ENCODE results near the gene PDZD7.

The PDZD7 gene

DNA sequence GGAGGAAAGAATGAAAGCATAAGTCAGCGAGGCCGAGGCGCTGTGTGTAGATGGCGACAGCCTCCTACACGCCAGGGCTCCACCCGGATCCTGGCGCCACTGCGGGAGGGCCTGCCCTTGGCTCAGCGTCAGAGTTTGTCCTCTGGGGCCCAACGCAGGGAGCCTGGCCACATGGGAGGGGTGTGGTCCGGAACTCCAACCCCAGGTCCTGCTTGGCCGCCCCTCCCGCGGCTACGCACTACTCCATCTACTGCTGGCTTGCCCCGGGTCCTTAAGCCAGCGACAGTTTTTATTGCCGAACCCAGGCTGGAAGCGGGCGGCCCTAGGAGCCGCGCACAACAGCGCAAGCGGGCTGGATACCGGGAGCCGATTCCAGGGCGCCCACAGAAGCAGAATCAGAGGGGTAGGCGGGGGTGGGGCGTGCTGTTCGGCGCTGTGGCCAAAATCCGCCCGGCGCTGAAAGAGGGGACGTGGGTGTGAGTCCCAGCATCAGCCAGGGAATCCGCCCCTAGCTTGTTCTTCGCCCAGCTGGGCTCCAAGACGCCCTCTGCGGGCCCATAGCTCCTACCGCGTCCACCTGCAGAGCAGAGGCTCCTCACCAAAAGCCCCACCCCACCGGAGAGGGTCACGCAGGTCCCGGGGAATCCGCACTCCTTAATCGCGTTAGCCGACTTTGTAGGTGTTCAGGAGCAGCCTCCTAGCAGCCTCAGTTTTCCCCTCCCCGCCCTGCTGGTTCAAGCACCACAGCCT, 35.4 kb upstream of the PDZD7 start (continued):
- TF ChIP-seq, protein P1, sequence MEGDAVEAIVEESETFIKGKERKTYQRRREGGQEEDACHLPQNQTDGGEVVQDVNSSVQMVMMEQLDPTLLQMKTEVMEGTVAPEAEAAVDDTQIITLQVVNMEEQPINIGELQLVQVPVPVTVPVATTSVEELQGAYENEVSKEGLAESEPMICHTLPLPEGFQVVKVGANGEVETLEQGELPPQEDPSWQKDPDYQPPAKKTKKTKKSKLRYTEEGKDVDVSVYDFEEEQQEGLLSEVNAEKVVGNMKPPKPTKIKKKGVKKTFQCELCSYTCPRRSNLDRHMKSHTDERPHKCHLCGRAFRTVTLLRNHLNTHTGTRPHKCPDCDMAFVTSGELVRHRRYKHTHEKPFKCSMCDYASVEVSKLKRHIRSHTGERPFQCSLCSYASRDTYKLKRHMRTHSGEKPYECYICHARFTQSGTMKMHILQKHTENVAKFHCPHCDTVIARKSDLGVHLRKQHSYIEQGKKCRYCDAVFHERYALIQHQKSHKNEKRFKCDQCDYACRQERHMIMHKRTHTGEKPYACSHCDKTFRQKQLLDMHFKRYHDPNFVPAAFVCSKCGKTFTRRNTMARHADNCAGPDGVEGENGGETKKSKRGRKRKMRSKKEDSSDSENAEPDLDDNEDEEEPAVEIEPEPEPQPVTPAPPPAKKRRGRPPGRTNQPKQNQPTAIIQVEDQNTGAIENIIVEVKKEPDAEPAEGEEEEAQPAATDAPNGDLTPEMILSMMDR (tag by site-specific recombination; IDR thresholded peaks at IDR 0.05): peak; percentile 87
- TF ChIP-seq TRIM28 (IDR thresholded peaks at IDR 0.05; ENCODE audit: borderline replicate concordance, low read length): peak; percentile 78
- TF ChIP-seq, protein P2, sequence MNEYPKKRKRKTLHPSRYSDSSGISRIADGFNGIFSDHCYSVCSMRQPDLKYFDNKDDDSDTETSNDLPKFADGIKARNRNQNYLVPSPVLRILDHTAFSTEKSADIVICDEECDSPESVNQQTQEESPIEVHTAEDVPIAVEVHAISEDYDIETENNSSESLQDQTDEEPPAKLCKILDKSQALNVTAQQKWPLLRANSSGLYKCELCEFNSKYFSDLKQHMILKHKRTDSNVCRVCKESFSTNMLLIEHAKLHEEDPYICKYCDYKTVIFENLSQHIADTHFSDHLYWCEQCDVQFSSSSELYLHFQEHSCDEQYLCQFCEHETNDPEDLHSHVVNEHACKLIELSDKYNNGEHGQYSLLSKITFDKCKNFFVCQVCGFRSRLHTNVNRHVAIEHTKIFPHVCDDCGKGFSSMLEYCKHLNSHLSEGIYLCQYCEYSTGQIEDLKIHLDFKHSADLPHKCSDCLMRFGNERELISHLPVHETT (tag by site-specific recombination; IDR thresholded peaks at IDR 0.05): no peak
- peak; percentile 97 for TF ChIP-seq ZNF341 (tag by site-specific recombination; IDR thresholded peaks at IDR 0.05; ENCODE audit: low read depth)
- peak; percentile 49 for TF ChIP-seq IKZF3 (tag by site-specific recombination; IDR thresholded peaks at IDR 0.05)
- TF ChIP-seq ZNF600 (tag by site-specific recombination; IDR thresholded peaks at IDR 0.05): peak; percentile 97
- peak; percentile 89 for TF ChIP-seq ZFP69B (tag by site-specific recombination; IDR thresholded peaks at IDR 0.05)
- peak; percentile 78 for TF ChIP-seq SP2 (tag by site-specific recombination; IDR thresholded peaks at IDR 0.05)
- TF ChIP-seq, protein P3, sequence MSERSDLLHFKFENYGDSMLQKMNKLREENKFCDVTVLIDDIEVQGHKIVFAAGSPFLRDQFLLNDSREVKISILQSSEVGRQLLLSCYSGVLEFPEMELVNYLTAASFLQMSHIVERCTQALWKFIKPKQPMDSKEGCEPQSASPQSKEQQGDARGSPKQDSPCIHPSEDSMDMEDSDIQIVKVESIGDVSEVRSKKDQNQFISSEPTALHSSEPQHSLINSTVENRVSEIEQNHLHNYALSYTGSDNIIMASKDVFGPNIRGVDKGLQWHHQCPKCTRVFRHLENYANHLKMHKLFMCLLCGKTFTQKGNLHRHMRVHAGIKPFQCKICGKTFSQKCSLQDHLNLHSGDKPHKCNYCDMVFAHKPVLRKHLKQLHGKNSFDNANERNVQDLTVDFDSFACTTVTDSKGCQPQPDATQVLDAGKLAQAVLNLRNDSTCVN (tag by site-specific recombination; optimal IDR thresholded peaks at IDR 0.05): peak; percentile 75
- TF ChIP-seq, protein P4, sequence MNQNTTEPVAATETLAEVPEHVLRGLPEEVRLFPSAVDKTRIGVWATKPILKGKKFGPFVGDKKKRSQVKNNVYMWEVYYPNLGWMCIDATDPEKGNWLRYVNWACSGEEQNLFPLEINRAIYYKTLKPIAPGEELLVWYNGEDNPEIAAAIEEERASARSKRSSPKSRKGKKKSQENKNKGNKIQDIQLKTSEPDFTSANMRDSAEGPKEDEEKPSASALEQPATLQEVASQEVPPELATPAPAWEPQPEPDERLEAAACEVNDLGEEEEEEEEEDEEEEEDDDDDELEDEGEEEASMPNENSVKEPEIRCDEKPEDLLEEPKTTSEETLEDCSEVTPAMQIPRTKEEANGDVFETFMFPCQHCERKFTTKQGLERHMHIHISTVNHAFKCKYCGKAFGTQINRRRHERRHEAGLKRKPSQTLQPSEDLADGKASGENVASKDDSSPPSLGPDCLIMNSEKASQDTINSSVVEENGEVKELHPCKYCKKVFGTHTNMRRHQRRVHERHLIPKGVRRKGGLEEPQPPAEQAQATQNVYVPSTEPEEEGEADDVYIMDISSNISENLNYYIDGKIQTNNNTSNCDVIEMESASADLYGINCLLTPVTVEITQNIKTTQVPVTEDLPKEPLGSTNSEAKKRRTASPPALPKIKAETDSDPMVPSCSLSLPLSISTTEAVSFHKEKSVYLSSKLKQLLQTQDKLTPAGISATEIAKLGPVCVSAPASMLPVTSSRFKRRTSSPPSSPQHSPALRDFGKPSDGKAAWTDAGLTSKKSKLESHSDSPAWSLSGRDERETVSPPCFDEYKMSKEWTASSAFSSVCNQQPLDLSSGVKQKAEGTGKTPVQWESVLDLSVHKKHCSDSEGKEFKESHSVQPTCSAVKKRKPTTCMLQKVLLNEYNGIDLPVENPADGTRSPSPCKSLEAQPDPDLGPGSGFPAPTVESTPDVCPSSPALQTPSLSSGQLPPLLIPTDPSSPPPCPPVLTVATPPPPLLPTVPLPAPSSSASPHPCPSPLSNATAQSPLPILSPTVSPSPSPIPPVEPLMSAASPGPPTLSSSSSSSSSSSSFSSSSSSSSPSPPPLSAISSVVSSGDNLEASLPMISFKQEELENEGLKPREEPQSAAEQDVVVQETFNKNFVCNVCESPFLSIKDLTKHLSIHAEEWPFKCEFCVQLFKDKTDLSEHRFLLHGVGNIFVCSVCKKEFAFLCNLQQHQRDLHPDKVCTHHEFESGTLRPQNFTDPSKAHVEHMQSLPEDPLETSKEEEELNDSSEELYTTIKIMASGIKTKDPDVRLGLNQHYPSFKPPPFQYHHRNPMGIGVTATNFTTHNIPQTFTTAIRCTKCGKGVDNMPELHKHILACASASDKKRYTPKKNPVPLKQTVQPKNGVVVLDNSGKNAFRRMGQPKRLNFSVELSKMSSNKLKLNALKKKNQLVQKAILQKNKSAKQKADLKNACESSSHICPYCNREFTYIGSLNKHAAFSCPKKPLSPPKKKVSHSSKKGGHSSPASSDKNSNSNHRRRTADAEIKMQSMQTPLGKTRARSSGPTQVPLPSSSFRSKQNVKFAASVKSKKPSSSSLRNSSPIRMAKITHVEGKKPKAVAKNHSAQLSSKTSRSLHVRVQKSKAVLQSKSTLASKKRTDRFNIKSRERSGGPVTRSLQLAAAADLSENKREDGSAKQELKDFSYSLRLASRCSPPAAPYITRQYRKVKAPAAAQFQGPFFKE (tag by site-specific recombination; IDR thresholded peaks at IDR 0.05; ENCODE audit: borderline replicate concordance): no peak
- peak; percentile 89 for TF ChIP-seq ZBTB17 (tag by site-specific recombination; IDR thresholded peaks at IDR 0.05)
- TF ChIP-seq OSR2 (tag by site-specific recombination; IDR thresholded peaks at IDR 0.05): peak; percentile 86
- peak; percentile 57; the same call in 1 of the 2 replicates for TF ChIP-seq BCL11A (tag by site-specific recombination; IDR thresholded peaks at IDR 0.05; ENCODE audit: low read depth)
- TF ChIP-seq, protein P5, sequence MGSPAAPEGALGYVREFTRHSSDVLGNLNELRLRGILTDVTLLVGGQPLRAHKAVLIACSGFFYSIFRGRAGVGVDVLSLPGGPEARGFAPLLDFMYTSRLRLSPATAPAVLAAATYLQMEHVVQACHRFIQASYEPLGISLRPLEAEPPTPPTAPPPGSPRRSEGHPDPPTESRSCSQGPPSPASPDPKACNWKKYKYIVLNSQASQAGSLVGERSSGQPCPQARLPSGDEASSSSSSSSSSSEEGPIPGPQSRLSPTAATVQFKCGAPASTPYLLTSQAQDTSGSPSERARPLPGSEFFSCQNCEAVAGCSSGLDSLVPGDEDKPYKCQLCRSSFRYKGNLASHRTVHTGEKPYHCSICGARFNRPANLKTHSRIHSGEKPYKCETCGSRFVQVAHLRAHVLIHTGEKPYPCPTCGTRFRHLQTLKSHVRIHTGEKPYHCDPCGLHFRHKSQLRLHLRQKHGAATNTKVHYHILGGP (tag by site-specific recombination; IDR thresholded peaks at IDR 0.05): no peak
- TF ChIP-seq ZFP41 (tag by site-specific recombination; IDR thresholded peaks at IDR 0.05; ENCODE audit: borderline replicate concordance): no peak
- TF ChIP-seq, protein P6, sequence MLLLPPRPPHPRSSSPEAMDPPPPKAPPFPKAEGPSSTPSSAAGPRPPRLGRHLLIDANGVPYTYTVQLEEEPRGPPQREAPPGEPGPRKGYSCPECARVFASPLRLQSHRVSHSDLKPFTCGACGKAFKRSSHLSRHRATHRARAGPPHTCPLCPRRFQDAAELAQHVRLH (tag by site-specific recombination; IDR thresholded peaks at IDR 0.05): peak; percentile 61; the same call in 1 of the 2 replicates
- peak; percentile 23; the same call in 1 of the 2 replicates for TF ChIP-seq ZNF654 (tag by site-specific recombination; IDR thresholded peaks at IDR 0.05; ENCODE audit: low read depth)
- TF ChIP-seq, protein P7, sequence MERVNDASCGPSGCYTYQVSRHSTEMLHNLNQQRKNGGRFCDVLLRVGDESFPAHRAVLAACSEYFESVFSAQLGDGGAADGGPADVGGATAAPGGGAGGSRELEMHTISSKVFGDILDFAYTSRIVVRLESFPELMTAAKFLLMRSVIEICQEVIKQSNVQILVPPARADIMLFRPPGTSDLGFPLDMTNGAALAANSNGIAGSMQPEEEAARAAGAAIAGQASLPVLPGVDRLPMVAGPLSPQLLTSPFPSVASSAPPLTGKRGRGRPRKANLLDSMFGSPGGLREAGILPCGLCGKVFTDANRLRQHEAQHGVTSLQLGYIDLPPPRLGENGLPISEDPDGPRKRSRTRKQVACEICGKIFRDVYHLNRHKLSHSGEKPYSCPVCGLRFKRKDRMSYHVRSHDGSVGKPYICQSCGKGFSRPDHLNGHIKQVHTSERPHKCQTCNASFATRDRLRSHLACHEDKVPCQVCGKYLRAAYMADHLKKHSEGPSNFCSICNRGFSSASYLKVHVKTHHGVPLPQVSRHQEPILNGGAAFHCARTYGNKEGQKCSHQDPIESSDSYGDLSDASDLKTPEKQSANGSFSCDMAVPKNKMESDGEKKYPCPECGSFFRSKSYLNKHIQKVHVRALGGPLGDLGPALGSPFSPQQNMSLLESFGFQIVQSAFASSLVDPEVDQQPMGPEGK (tag by site-specific recombination; IDR thresholded peaks at IDR 0.05): peak; percentile 96
- peak; percentile 98 for TF ChIP-seq ZBTB8A (tag by site-specific recombination; IDR thresholded peaks at IDR 0.05)
- TF ChIP-seq, protein P8, sequence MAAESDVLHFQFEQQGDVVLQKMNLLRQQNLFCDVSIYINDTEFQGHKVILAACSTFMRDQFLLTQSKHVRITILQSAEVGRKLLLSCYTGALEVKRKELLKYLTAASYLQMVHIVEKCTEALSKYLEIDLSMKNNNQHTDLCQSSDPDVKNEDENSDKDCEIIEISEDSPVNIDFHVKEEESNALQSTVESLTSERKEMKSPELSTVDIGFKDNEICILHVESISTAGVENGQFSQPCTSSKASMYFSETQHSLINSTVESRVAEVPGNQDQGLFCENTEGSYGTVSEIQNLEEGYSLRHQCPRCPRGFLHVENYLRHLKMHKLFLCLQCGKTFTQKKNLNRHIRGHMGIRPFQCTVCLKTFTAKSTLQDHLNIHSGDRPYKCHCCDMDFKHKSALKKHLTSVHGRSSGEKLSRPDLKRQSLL (tag by site-specific recombination; IDR thresholded peaks at IDR 0.05): peak; percentile 57; the same call in 1 of the 2 replicates
- no peak for TF ChIP-seq ZNF146 (tag by site-specific recombination; IDR thresholded peaks at IDR 0.05)
